ENCODE results near the gene HDAC8.

HDAC8 gene

GRCh38 chrX:72308566-72309296, 263.9 kb downstream of the HDAC8 start:
- no peak for TF ChIP-seq TAF1 (IDR thresholded peaks at IDR 0.05; ENCODE audit: borderline replicate concordance, insufficient read depth, low read length)
- TF ChIP-seq FOXP2 (optimal IDR thresholded peaks at IDR 0.05; ENCODE audit: borderline replicate concordance, extremely low read depth, extremely low read length, insufficient read depth): peak; percentile 36

GRCh38 chrX:72308209-72308565, 264.5 kb downstream of the HDAC8 start:
- TF ChIP-seq POLR2AphosphoS5 (IDR thresholded peaks at IDR 0.05; ENCODE audit: low read depth, low read length): no peak
- no peak for TF ChIP-seq FOXP2 (optimal IDR thresholded peaks at IDR 0.05; ENCODE audit: borderline replicate concordance, extremely low read depth, extremely low read length, insufficient read depth)
- TF ChIP-seq TAF1 (IDR thresholded peaks at IDR 0.05; ENCODE audit: borderline replicate concordance, insufficient read depth, low read length): no peak
- TF ChIP-seq REST (IDR thresholded peaks at IDR 0.05; ENCODE audit: insufficient read depth in 1 of 2, low read depth in 2 of 2, low read length in 2 of 2): no peak
- TF ChIP-seq SIN3A (IDR thresholded peaks at IDR 0.05; ENCODE audit: borderline replicate concordance, insufficient read depth, low read length): no peak

- no peak for TF ChIP-seq FOXP2 (optimal IDR thresholded peaks at IDR 0.05; ENCODE audit: borderline replicate concordance, extremely low read depth, extremely low read length, insufficient read depth)
- no peak for TF ChIP-seq POLR2AphosphoS5 (IDR thresholded peaks at IDR 0.05; ENCODE audit: low read depth, low read length)
- no peak for TF ChIP-seq SIN3A (IDR thresholded peaks at IDR 0.05; ENCODE audit: borderline replicate concordance, insufficient read depth, low read length)
- TF ChIP-seq REST (IDR thresholded peaks at IDR 0.05; ENCODE audit: insufficient read depth in 1 of 2, low read depth in 2 of 2, low read length in 2 of 2): no peak
- no peak for TF ChIP-seq TAF1 (IDR thresholded peaks at IDR 0.05; ENCODE audit: borderline replicate concordance, insufficient read depth, low read length)
Measured at GRCh38 chrX:72307646-72308051, 265.0 kb downstream of the HDAC8 start.

- TF ChIP-seq TAF1 (IDR thresholded peaks at IDR 0.05; ENCODE audit: borderline replicate concordance, insufficient read depth, low read length) (no peak), POLR2AphosphoS5 (IDR thresholded peaks at IDR 0.05; ENCODE audit: low read depth, low read length) (peak; percentile 26; the same call in 1 of the 2 replicates), SIN3A (IDR thresholded peaks at IDR 0.05; ENCODE audit: borderline replicate concordance, insufficient read depth, low read length) (no peak)
Measured at GRCh38 chrX:72306851-72307645, 265.6 kb downstream of the HDAC8 start.

- no peak for TF ChIP-seq REST (IDR thresholded peaks at IDR 0.05; ENCODE audit: insufficient read depth in 1 of 2, low read depth in 2 of 2, low read length in 2 of 2)
- TF ChIP-seq TAF1 (IDR thresholded peaks at IDR 0.05; ENCODE audit: borderline replicate concordance, insufficient read depth, low read length): no peak
- TF ChIP-seq SIN3A (IDR thresholded peaks at IDR 0.05; ENCODE audit: borderline replicate concordance, insufficient read depth, low read length): no peak
- no peak for TF ChIP-seq POLR2AphosphoS5 (IDR thresholded peaks at IDR 0.05; ENCODE audit: low read depth, low read length)
- no peak for TF ChIP-seq FOXP2 (optimal IDR thresholded peaks at IDR 0.05; ENCODE audit: borderline replicate concordance, extremely low read depth, extremely low read length, insufficient read depth)
Measured at GRCh38 chrX:72306085-72306801, 266.4 kb downstream of the HDAC8 start.

All from PFSK-1 (cell line).